ENCODE results near the gene SEMA3G. TPM values are rescaled to one million over a fixed set of nuclear protein-coding genes. Genes with fewer than 3 reads are reported as not detected.

Gene SEMA3G
- total and polyA plus RNA-seq, 2 donors from 2014 or later = 25.7 to 28.2 TPM

DNA sequence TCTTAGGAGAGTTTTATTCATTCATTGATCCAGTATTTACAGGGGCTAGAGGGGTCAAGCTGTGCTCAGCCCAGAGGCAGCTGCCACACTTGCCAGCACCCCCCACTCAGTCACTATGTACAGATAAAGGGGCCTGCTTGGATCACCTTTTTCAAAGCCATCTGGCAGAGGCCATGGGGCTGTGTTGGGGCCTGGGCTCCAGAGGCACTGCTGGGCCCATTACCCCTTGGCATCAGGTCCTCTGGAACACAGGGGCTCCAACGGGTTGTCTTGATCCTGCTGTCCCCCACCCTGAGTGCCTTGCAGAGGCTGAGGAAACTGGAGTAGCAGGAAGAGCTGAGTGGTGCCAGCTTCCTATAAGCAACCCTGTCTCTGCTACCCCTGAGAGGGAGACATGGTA is 43.9 kb downstream of the SEMA3G start:
- H3K9me3 ChIP-seq (ENCODE audit: control insufficient read depth in 2 of 3, insufficient read depth in 1 of 3, low read length in 3 of 3) = no peaks in the 10 kb centered on the region
- intact Hi-C loops (cut with DNase I) = no loop called here
- no peak overlapping the region for H3K27ac ChIP-seq (ENCODE audit: low read depth in 2 of 2, low read length in 2 of 2)
- H3K4me1 ChIP-seq (ENCODE audit: control insufficient read depth in 2 of 3, insufficient read depth in 2 of 3, low read depth in 1 of 3, low read length in 3 of 3) = no peaks in the 10 kb centered on the region
- H3K9ac ChIP-seq (ENCODE audit: low read length in 3 of 3) = no peak overlapping the region
- no peak overlapping the region for H3K4me3 ChIP-seq (ENCODE audit: low read length in 3 of 3)
- H3K36me3 ChIP-seq (ENCODE audit: control insufficient read depth in 2 of 3, insufficient read depth in 3 of 3, low read length in 3 of 3) = peaks cover 0 to 47% (median 35%) of the 10 kb centered on the region in 3 donors
- TF ChIP-seq, protein P1, sequence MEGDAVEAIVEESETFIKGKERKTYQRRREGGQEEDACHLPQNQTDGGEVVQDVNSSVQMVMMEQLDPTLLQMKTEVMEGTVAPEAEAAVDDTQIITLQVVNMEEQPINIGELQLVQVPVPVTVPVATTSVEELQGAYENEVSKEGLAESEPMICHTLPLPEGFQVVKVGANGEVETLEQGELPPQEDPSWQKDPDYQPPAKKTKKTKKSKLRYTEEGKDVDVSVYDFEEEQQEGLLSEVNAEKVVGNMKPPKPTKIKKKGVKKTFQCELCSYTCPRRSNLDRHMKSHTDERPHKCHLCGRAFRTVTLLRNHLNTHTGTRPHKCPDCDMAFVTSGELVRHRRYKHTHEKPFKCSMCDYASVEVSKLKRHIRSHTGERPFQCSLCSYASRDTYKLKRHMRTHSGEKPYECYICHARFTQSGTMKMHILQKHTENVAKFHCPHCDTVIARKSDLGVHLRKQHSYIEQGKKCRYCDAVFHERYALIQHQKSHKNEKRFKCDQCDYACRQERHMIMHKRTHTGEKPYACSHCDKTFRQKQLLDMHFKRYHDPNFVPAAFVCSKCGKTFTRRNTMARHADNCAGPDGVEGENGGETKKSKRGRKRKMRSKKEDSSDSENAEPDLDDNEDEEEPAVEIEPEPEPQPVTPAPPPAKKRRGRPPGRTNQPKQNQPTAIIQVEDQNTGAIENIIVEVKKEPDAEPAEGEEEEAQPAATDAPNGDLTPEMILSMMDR (IDR thresholded peaks at IDR 0.05; ENCODE audit: borderline replicate concordance, extremely low read depth, insufficient read depth) = no peak
- FAIRE-seq (no peak), DNase-seq (peak in 1 of 5 donors; percentile 41)
- no peaks in the 10 kb centered on the region for H3K27me3 ChIP-seq (ENCODE audit: control insufficient read depth, insufficient read depth, low read length)

DNA sequence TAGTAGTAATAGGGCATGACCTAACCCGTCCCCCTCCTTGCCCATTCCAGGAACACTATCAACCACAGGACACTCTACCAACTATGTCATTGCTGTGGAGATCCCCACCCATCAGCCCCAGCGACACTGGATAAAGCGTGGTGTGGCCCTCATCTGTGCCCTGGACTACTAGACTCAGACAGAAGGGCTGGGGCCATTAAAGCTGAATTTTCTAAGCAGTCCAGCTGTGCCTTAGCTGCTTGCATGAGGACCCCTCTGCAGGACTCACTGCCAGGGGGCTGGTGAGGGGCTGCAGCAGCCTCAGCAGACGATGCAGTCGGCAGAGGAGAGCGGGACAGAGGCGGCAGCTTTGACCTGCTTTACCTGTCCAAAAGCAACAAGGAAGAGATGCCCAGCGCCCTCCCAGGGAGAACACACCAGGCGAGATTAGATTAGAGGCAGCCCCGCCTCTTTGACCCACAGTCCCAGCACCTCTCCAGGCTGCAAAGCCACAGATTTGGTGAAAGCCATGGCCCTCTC is 44.6 kb downstream of the SEMA3G start:
- H3K36me3 ChIP-seq (ENCODE audit: control insufficient read depth in 2 of 3, insufficient read depth in 3 of 3, low read length in 3 of 3) = peaks cover 0 to 41% (median 31%) of the 10 kb centered on the region in 3 donors
- H3K4me1 ChIP-seq (ENCODE audit: control insufficient read depth in 2 of 3, insufficient read depth in 2 of 3, low read depth in 1 of 3, low read length in 3 of 3) = no peaks in the 10 kb centered on the region
- intact Hi-C loops (cut with DNase I) = no loop called here
- TF ChIP-seq, protein P1 (IDR thresholded peaks at IDR 0.05; ENCODE audit: borderline replicate concordance, extremely low read depth, insufficient read depth) = no peak
- no peak for FAIRE-seq
- H3K9ac ChIP-seq (ENCODE audit: low read length in 3 of 3) = no peak overlapping the region
- H3K27ac ChIP-seq (ENCODE audit: low read depth in 2 of 2, low read length in 2 of 2) = no peak overlapping the region
- no peak overlapping the region for H3K4me3 ChIP-seq (ENCODE audit: low read length in 3 of 3)
- no peaks in the 10 kb centered on the region for H3K27me3 ChIP-seq (ENCODE audit: control insufficient read depth, insufficient read depth, low read length)
- peak in 1 of 5 donors; percentile 57 for DNase-seq
- H3K9me3 ChIP-seq (ENCODE audit: control insufficient read depth in 2 of 3, insufficient read depth in 1 of 3, low read length in 3 of 3) = no peaks in the 10 kb centered on the region

DNA sequence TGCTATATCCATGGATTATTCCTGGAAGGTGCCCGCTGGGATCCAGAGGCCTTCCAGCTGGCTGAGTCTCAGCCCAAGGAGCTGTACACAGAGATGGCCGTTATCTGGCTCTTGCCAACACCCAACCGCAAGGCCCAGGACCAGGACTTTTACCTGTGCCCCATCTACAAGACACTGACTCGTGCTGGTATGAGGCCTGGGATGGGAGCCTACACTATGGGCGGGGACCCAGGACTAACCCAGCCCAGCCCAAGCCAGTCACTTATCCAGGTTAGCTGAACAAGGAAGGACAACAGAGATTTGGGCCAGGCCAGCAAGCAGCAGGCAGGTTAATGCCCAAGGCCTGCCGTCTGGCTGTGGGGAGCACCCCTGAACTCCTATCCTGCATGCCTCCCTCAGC is 45.3 kb downstream of the SEMA3G start:
- no peak overlapping the region for H3K9ac ChIP-seq (ENCODE audit: low read length in 3 of 3)
- peak in 1 of 5 donors; percentile 41 for DNase-seq
- no peaks in the 10 kb centered on the region for H3K4me1 ChIP-seq (ENCODE audit: control insufficient read depth in 2 of 3, insufficient read depth in 2 of 3, low read depth in 1 of 3, low read length in 3 of 3)
- peaks cover 0 to 34% (median 25%) of the 10 kb centered on the region in 3 donors for H3K36me3 ChIP-seq (ENCODE audit: control insufficient read depth in 2 of 3, insufficient read depth in 3 of 3, low read length in 3 of 3)
- no peaks in the 10 kb centered on the region for H3K9me3 ChIP-seq (ENCODE audit: control insufficient read depth in 2 of 3, insufficient read depth in 1 of 3, low read length in 3 of 3)
- no peak overlapping the region for H3K4me3 ChIP-seq (ENCODE audit: low read length in 3 of 3)
- H3K27me3 ChIP-seq (ENCODE audit: control insufficient read depth, insufficient read depth, low read length) = no peaks in the 10 kb centered on the region
- TF ChIP-seq, protein P1 (IDR thresholded peaks at IDR 0.05; ENCODE audit: borderline replicate concordance, extremely low read depth, insufficient read depth) = no peak
- FAIRE-seq = no peak
- intact Hi-C loops (cut with DNase I) = no loop called here
- no peak overlapping the region for H3K27ac ChIP-seq (ENCODE audit: low read depth in 2 of 2, low read length in 2 of 2)

DNA sequence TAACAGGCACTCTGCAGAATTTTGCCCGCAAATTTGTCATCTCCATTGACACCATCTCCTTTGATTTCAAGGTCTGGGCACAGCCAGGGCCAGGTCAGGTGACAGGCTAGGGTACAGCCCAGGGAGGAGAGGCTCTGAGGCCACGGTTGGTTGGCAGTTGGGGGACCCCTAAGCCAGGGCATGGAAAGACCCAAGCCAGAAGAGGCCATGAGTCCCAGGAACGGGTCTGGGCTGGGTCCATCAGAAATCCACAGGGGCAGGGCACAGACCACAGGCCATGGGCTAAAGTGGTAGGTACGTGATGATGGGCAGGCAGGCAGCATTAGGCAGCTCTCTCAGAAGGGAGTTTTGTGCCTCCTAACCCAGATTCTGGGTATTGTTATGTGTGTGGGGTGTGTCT is 45.8 kb downstream of the SEMA3G start:
- Histone ChIP-seq H3K9me3 (ENCODE audit: control insufficient read depth in 2 of 3, insufficient read depth in 1 of 3, low read length in 3 of 3) (no peaks in the 10 kb centered on the region), H3K27me3 (ENCODE audit: control insufficient read depth, insufficient read depth, low read length) (no peaks in the 10 kb centered on the region), H3K9ac (ENCODE audit: low read length in 3 of 3) (no peak overlapping the region), H3K4me1 (ENCODE audit: control insufficient read depth in 2 of 3, insufficient read depth in 2 of 3, low read depth in 1 of 3, low read length in 3 of 3) (no peaks in the 10 kb centered on the region), H3K4me3 (ENCODE audit: low read length in 3 of 3) (no peak overlapping the region), H3K27ac (ENCODE audit: low read depth in 2 of 2, low read length in 2 of 2) (no peak overlapping the region), H3K36me3 (ENCODE audit: control insufficient read depth in 2 of 3, insufficient read depth in 3 of 3, low read length in 3 of 3) (peaks cover 0 to 29% (median 21%) of the 10 kb centered on the region in 3 donors)
- intact Hi-C loops (cut with DNase I) = no loop called here
- FAIRE-seq (no peak), DNase-seq (peak in 1 of 5 donors; percentile 50)
- TF ChIP-seq, protein P1 (IDR thresholded peaks at IDR 0.05; ENCODE audit: borderline replicate concordance, extremely low read depth, insufficient read depth) = no peak

Data from kidney (tissue), 14 donors.